Stimulated activated CD8-positive, alpha-beta memory T cell treated with anti-CD3 and anti-CD28 coated beads, Interleukin-4, amount 100 ng/mL, for 24 hours (primary cell): Measurements from ENCODE around the gene ANKRD52.
A peak's percentile ranks its signal among the peaks of the same experiment; 100 is the strongest.
"Not testable (repeated sequence)": the region's sequence is repeated elsewhere in the genome, so short reads cannot be mapped to it uniquely, and the experiment has no call there.

Experiments
- DNase-seq: peaks from one replicate; pipeline ENCODE4 v3.0.0-alpha.2; 2020; ENCODE audit warnings: low read depth

The ANKRD52 gene

DNA sequence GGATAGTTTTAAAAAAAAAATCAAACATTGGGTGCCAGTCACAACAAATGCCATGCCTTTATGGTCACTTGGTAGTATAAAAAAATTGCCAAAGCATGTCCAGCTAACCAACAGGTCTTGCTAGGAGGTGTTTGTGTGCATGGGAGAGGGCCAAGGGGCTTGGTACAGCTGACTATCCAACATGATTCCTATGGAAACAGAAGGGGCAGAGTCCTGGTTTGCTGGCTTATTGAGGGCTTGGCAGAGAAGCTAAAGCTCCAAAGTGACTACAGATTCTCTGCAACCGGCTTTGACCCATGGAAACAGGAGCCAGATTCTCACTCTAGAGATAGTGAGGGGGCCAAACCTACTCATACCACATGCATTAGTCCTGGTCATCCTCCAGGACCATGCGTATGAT, 14.3 kb upstream of the ANKRD52 start:
- not testable (repeated sequence) for DNase-seq

- no peak for DNase-seq
These were observed 12.8 kb upstream of the ANKRD52 start for GRCh38 chr12:56271031-56271430.

DNA sequence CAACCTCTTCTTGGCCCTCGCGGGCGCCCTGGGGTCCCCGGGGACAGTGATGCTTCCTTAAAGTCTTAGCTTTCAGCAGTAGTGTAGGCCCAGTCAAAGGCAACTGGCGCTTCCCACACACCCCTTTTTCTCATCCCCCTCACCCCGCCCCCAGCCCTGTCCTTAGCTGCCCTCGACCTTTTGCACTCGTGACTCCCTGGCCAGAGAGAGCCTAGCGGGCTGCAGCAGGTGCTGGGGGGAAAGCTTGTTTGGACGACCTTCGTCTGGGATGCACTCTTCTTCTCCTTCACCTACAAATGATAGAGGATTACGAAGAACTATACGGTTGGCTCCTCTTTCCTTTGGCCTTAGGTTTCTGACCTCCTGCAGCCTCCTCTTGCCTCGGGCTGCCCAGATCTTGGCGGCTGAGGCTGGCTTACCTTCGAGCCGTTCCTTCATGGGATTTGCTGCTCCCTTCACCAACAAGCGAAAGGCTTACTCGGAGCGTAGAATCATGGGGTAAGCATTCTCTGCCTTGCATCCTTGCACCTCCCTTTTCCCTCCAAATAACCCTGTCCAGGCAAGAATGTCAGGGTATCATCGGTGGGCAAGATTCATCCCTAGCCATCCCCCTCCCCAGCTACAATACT, 9.4 kb upstream of the ANKRD52 start:
- no peak for DNase-seq

GRCh38 chr12:56266693-56267442, 8.7 kb upstream of the ANKRD52 start, which contains the start of gene COQ10A:
Gene COQ10A (plus strand): TSS chr12:56266942. CDS start chr12:56267119, 177 bp downstream.
- DNase-seq, result peak; percentile 75

- DNase-seq, result not testable (repeated sequence)
These were observed 8.0 kb upstream of the ANKRD52 start for GRCh38 chr12:56266068-56266692.

GRCh38 chr12:56262955-56263354, 4.8 kb upstream of the ANKRD52 start:
- DNase-seq, result not testable (repeated sequence)

- no peak for DNase-seq
These were observed 3.5 kb upstream of the ANKRD52 start for GRCh38 chr12:56261503-56262232.

DNA sequence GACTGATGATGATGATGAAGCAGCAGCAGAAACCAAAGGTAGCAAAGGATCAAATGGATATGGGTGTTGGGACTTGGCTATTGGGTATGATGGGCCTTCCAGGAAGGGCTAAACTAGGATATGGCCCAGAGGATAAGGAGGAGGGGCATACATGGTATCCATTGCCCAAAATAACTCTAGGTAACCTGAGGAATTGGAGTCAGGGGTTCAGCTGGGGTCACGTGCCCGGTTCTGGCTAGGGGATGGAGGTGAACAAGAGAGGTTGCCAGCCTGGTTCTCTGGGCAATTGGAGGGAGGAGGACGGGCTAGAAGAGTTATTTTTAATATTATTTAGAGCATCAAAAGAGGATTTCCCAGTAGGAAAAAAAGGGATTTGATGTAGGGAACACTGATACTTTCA, 2.7 kb upstream of the ANKRD52 start:
- no peak for DNase-seq

GRCh38 chr12:56260380-56260779, 2.2 kb upstream of the ANKRD52 start:
- no peak for DNase-seq

- no peak for DNase-seq
These were observed 618 bp upstream of the ANKRD52 start for GRCh38 chr12:56258820-56259183.

GRCh38 chr12:56257491-56258067, 605 bp downstream of the ANKRD52 start:
- DNase-seq, result no peak

GRCh38 chr12:56257071-56257470, 1.1 kb downstream of the ANKRD52 start:
- no peak for DNase-seq

DNA sequence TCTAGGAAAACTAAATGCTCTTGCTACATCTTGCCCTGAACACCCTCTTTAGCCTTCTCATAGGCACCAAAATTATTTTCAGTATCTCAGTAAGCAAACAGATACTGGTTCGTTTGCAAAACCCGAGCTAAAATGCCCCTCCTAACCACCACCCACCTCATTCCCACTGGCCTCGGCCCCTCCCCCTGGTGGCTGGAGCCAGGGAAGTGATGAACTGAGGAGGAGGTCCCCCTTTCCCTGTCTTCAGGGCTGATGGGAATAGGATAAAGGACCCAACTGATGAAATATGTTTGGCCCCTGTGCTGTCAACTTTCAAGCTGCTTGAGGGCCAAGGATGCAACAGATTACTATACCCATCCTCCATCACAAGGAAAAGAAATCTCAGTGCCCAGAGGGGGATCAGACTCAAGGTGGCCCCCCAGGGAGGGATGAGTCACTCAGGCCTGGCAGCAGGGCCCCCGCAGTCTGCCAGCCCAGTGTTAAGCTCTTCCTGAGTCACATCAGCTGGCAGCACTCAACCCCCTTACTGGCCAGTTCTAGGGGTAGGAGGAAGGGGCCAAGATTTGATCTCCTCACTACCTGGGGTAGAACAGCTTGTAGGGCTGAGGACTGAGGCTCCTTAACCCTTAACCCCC, 1.7 kb downstream of the ANKRD52 start:
- DNase-seq, result no peak

DNA sequence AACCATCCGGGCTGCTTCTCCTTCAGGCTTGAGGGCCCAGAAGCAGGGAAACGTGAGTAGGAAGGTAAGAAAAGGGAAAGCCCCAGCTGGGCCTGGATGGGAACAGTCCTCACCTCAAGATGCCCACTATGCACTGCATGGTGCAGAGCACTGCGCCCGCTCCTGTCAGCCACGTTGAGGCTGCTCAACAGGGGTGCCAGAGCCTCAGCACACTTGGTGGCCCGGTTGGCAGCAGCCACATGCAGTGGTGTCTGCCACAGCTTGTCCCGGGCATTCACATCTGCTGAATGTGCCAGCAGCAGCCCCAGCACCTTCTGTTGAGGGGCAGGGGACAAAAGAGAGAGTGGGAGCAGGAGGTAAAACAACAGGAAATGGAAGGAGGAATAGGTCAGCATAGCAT, 2.5 kb downstream of the ANKRD52 start:
- no peak for DNase-seq

GRCh38 chr12:56253091-56253490, 5.1 kb downstream of the ANKRD52 start:
- no peak for DNase-seq

DNA sequence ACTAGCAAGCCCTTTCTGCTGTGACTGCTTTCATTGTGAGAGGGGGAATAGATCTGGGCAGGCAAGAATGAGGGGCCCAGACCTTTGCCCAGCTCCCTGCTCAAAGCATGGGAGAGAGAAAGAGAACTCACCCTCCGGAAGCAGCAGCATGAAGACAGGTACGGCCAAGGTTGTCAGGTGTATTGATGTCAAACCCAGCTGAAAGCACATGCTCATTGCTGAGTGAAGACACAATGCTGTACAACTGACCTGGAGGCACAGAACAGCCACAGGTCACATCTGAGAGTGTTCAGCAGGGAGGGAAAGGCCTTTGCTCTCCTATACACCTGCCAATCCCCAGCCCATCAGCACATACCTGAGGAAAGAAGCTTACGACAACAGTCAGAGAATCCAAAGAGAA, 5.5 kb downstream of the ANKRD52 start:
- DNase-seq, result no peak

DNA sequence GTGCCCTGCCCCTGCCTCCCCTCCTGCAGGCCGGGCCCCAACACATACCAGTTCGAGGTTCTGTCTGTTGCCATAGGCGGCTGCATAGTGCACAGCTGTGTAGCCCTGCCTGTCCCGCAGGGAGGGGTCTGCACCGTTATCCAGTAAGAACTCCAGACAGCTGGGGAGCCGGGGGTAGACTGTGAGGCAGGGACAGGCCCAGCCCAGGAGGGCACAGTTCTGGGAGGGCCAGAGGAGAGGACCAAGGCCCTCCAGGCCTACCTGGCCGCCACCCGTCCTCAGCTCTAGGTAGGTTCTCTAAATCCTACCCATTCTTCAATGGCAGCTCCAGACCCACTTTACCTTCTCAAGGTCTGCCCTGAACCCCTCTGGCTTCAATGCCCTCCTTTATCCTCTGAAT, 9.5 kb downstream of the ANKRD52 start:
- DNase-seq, result no peak

DNA sequence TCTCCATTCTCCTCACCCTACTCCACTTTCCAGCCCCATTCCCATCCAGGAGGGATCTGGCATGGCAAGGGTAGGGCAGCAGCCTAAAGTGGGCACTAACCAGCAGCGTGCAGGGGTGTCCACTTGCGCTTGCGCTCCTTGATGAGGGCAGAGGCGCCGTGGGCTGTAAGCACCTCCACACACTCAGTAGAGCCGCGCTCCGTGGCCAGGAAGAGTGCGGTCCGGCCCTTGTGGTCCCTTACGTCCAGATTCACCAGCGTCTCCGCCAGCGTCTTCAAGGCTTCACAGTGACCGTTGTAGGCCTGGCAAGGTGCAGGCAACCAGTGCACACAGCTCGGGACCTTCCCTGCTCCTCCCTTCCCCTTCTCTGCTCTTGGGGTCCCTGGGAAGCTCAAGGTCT, 10.3 kb downstream of the ANKRD52 start:
- DNase-seq, result no peak

- DNase-seq, result no peak
These were observed 13.7 kb downstream of the ANKRD52 start for GRCh38 chr12:56244494-56244893.

GRCh38 chr12:56243731-56244181, 14.4 kb downstream of the ANKRD52 start:
- no peak for DNase-seq

GRCh38 chr12:56242986-56243385, 15.2 kb downstream of the ANKRD52 start:
- no peak for DNase-seq
